SK-N-SH (cell line): Measurements from ENCODE around the gene IQGAP1. TPM values are rescaled to one million over a fixed set of nuclear protein-coding genes. Genes with fewer than 3 reads are reported as not detected.
A peak's percentile ranks its signal among the peaks of the same experiment; 100 is the strongest.

Experiments
- CTCF ChIA-PET: fragments of 300-600, 350-600 bp; formaldehyde crosslinking; extraction: SDS; loops from one replicate; lab custom pipeline; 2021; lab: Yijun Ruan, JAX
- POLR2A ChIA-PET: fragments of 350-600 bp; sonication (Branson Sonifier 250); formaldehyde crosslinking; extraction: SDS; loops from one replicate; lab custom pipeline; 2020; ENCODE audit warnings: antibody characterized with exemption, inconsistent platforms; lab: Yijun Ruan, JAX
- DNase-seq: peaks from one replicate; pipeline ENCODE4 v3.0.0; 2012
- H2AFZ ChIP-seq: fragments of 200-600 bp; sonication (generic); 2 replicates; pipeline ENCODE4 v1.8.1; 2016; ENCODE audit warnings: antibody characterized with exemption, mild to moderate bottlenecking, low read depth
- H3F3A ChIP-seq: fragments of 200-600 bp; sonication (generic); replicated peaks from 2 replicates; pipeline ENCODE3; 2016; ENCODE audit warnings: antibody characterized with exemption, mild to moderate bottlenecking; ENCODE audit not compliant: insufficient read depth
- H3K27ac ChIP-seq, 2 experiments: fragments of 200-500 bp in 1 of 2; fragments of 200-600 bp in 1 of 2; sonication (Bioruptor generic) in 1 of 2; sonication (generic), shearing (Covaris generic) in 1 of 2; 2 replicates each; pipeline versions ENCODE4 v1.5.1 to v1.6.1; 2014 to 2016; ENCODE audit warnings: low read depth in 2 of 2, inconsistent platforms in 1 of 2, low read length in 1 of 2, mild to moderate bottlenecking in 1 of 2, mixed read lengths in 1 of 2
- H3K27me3 ChIP-seq: fragments of 200-600 bp; sonication (generic), shearing (Covaris generic); 2 replicates; pipeline ENCODE4 v1.6.1; 2016; ENCODE audit warnings: mixed run types; ENCODE audit not compliant: insufficient read depth
- H3K36me3 ChIP-seq, 2 experiments: fragments of 200-500 bp in 1 of 2; fragments of 200-600 bp in 1 of 2; sonication (Bioruptor generic) in 1 of 2; sonication (generic) in 1 of 2; replicated peaks in 1 of 2; 2 replicates each; pipeline versions ENCODE3 to v1.5.1; 2014 to 2016; ENCODE audit warnings: low read length in 1 of 2, mild to moderate bottlenecking in 1 of 2; ENCODE audit not compliant: insufficient read depth in 2 of 2, control insufficient read depth in 1 of 2
- H3K4me1 ChIP-seq, 2 experiments: fragments of 200-500 bp in 1 of 2; fragments of 200-600 bp in 1 of 2; sonication (Bioruptor generic) in 1 of 2; sonication (generic), shearing (Covaris generic) in 1 of 2; 2 replicates each; pipeline versions ENCODE4 v1.5.1 to v1.6.1; 2014 to 2016; ENCODE audit warnings: low read depth in 1 of 2, low read length in 1 of 2, mixed run types in 1 of 2; ENCODE audit not compliant: insufficient read depth in 2 of 2, control insufficient read depth in 1 of 2
- H3K4me2 ChIP-seq: fragments of 200-600 bp; sonication (generic), shearing (Covaris generic); 2 replicates; pipeline ENCODE4 v1.6.1; 2017; ENCODE audit warnings: mixed run types
- H3K4me3 ChIP-seq, 2 experiments: fragments of 200-500 bp in 1 of 2; fragments of 200-600 bp in 1 of 2; sonication (Bioruptor generic) in 1 of 2; sonication (generic), shearing (Covaris generic) in 1 of 2; 2 replicates each; pipeline versions ENCODE4 v1.5.1 to v1.8.1; 2014 to 2016; ENCODE audit warnings: low read depth in 2 of 2, inconsistent platforms in 1 of 2, low read length in 1 of 2, mild to moderate bottlenecking in 1 of 2, mixed read lengths in 1 of 2, moderate library complexity in 1 of 2
- H3K79me2 ChIP-seq: fragments of 200-600 bp; sonication (generic); 2 replicates; pipeline ENCODE4 v1.8.1; 2017; ENCODE audit warnings: mild to moderate bottlenecking; ENCODE audit not compliant: insufficient read depth
- H3K9ac ChIP-seq: fragments of 200-600 bp; sonication (generic); 2 replicates; pipeline ENCODE4 v1.6.1; 2017; ENCODE audit warnings: mixed run types
- H3K9me2 ChIP-seq: fragments of 200-600 bp; sonication (generic); 2 replicates; pipeline ENCODE4 v1.6.1; 2017; ENCODE audit warnings: mixed run types
- H3K9me3 ChIP-seq: fragments of 200-600 bp; sonication (generic); 2 replicates; pipeline ENCODE4 v1.6.1; 2017; ENCODE audit warnings: mixed run types, mild to moderate bottlenecking, moderate library complexity
- H4K20me1 ChIP-seq: fragments of 200-600 bp; sonication (generic); 2 replicates; pipeline ENCODE4 v1.6.1; 2017; ENCODE audit warnings: mild to moderate bottlenecking, mixed run types; ENCODE audit not compliant: insufficient read depth
- EZH2phosphoT487 ChIP-seq: fragments of 200-600 bp; sonication (generic); IDR thresholded peaks from 2 replicates; pipeline ENCODE4 v1.6.1; 2017; ENCODE audit warnings: low read depth, mixed run types, mild to moderate bottlenecking, antibody characterized with exemption, moderate library complexity, borderline replicate concordance
- FOSL2 ChIP-seq: IDR thresholded peaks from 2 replicates; pipeline ENCODE4 v1.4.0; 2012; ENCODE audit warnings: low read depth, mild to moderate bottlenecking, moderate library complexity, borderline replicate concordance
- FOXM1 ChIP-seq: IDR thresholded peaks from 2 replicates; pipeline ENCODE4 v1.4.0; 2012; ENCODE audit warnings: low read depth, mild to moderate bottlenecking
- IRF3 ChIP-seq: fragments of 150-350 bp; IDR thresholded peaks from 2 replicates; pipeline ENCODE4 v1.6.1; 2016; ENCODE audit warnings: mild to moderate bottlenecking, low read depth, low read length
- NFIC ChIP-seq: IDR thresholded peaks from 2 replicates; pipeline ENCODE4 v1.4.0; 2012; ENCODE audit warnings: borderline replicate concordance
- NRF1 ChIP-seq: IDR thresholded peaks from 2 replicates; pipeline ENCODE4 v1.6.1; 2012; ENCODE audit warnings: low read depth, mild to moderate bottlenecking, low read length
- REST ChIP-seq: IDR thresholded peaks from 2 replicates; pipeline ENCODE4 v1.6.1; 2012; ENCODE audit warnings: mild to moderate bottlenecking, low read depth, low read length, moderate library complexity
- SIN3A ChIP-seq: IDR thresholded peaks from 2 replicates; pipeline ENCODE4 v1.6.1; 2012; ENCODE audit warnings: low read depth, mild to moderate bottlenecking, low read length, moderate library complexity, borderline replicate concordance
- YY1 ChIP-seq: IDR thresholded peaks from 2 replicates; pipeline ENCODE4 v1.4.0; 2012; ENCODE audit warnings: low read depth, mild to moderate bottlenecking
- WGBS: methylation state at CpG from one replicate; pipeline ENCODE4 v1.1.6; 2017; ENCODE audit warnings: low lambda C conversion rate; 5-methylcytosine and 5-hydroxymethylcytosine counted together
- polyA plus RNA-seq, 3 experiments: library from polyadenylated mRNA; depleted of rRNA; stranded (reverse); fragments of >200 nt; gene quantifications; 2 replicates each; pipeline ENCODE4 v1.2.3, GENCODE V29; 2012
- TF ChIP-seq, protein P1 (sequence below): IDR thresholded peaks from 2 replicates; pipeline ENCODE4 v1.4.0; 2012; ENCODE audit warnings: low read depth, borderline replicate concordance
- TF ChIP-seq, protein P2 (sequence below): IDR thresholded peaks from 2 replicates; pipeline ENCODE4 v1.4.0; 2012; ENCODE audit warnings: low read depth, borderline replicate concordance
- TF ChIP-seq, protein P3 (sequence below): IDR thresholded peaks from 2 replicates; pipeline ENCODE4 v1.4.0; 2012; ENCODE audit warnings: low read depth

The IQGAP1 gene
- polyA plus RNA-seq, 1 of the 3 experiments (the other 2 are of a cell fraction), result 56.5 TPM

GRCh38 chr15:90520365-90520764 lies 132.3 kb downstream of the IQGAP1 start:
- Histone ChIP-seq H4K20me1 (no peaks in the 10 kb centered on the region), H3K9ac (peak overlapping the region; percentile 45; the same call in 1 of the 2 replicates), H3K27ac (peak overlapping the region in 1 of 2 experiments; percentile 92; a peak in 2 of 4 replicates), H3K27me3 (no peaks in the 10 kb centered on the region), H3K9me3 (no peaks in the 10 kb centered on the region), H3K4me1 (peaks cover 0 to 9% of the 10 kb centered on the region in 2 experiments; a peak in 1 of 4 replicates), H3K4me2 (no peak overlapping the region), H3K79me2 (no peaks in the 10 kb centered on the region), H3F3A (peaks cover 26% of the 10 kb centered on the region), H3K36me3 (no peaks in the 10 kb centered on the region), H2AFZ (peak overlapping the region; percentile 71), H3K4me3 (no peak overlapping the region), H3K9me2 (no peaks in the 10 kb centered on the region)
- whole genome bisulfite sequencing, result 96% methylated on average over 5 of the region's 5 CpGs
- DNase-seq, result no peak
- TF ChIP-seq IRF3 (no peak), FOXM1 (no peak), NRF1 (no peak), SIN3A (no peak)
- TF ChIP-seq, protein P1, sequence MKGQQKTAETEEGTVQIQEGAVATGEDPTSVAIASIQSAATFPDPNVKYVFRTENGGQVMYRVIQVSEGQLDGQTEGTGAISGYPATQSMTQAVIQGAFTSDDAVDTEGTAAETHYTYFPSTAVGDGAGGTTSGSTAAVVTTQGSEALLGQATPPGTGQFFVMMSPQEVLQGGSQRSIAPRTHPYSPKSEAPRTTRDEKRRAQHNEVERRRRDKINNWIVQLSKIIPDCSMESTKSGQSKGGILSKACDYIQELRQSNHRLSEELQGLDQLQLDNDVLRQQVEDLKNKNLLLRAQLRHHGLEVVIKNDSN, result no peak
- POLR2A ChIA-PET, result no interaction called here
- CTCF ChIA-PET, result interaction anchor here (0.9 to 1.8 kb wide), 4 partner anchors 39 to 366 kb away, joined by 3 to 5 read pairs (median 4); no protein-coding TSS in a partner anchor

DNA sequence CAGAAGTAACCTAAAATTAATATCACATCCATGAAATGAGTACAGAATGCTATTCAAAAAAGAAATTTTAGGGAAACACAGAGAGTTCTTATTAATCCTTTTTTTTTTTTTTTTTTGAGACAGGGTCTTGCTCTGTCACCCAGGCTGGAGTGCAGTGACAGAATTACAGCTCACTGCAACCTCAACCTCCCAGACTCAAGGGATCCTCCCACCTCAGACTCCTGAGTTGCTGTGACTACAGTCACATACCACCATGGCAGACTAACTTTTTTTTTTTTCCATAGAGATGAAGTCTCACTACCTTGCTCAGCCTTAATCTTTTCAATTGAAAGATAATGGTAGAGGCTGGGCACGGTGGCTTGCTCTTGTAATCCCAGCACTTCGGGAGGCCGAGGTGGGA lies 135.3 kb downstream of the IQGAP1 start:
- ChIA-PET CTCF (no interaction called here), POLR2A (no interaction called here)
- Histone ChIP-seq H2AFZ (no peak overlapping the region), H3K4me3 (no peak overlapping the region), H3K27ac (no peak overlapping the region), H3F3A (peaks cover 29% of the 10 kb centered on the region), H3K79me2 (no peaks in the 10 kb centered on the region), H3K9me2 (no peaks in the 10 kb centered on the region), H3K4me1 (peaks cover 0 to 9% of the 10 kb centered on the region in 2 experiments; a peak in 1 of 4 replicates), H4K20me1 (no peaks in the 10 kb centered on the region), H3K9ac (no peak overlapping the region), H3K9me3 (no peaks in the 10 kb centered on the region), H3K27me3 (no peaks in the 10 kb centered on the region), H3K36me3 (no peaks in the 10 kb centered on the region), H3K4me2 (no peak overlapping the region)
- 94% methylated on average over 3 of the region's 3 CpGs for WGBS
- DNase-seq, result no peak
- TF ChIP-seq, protein P2, sequence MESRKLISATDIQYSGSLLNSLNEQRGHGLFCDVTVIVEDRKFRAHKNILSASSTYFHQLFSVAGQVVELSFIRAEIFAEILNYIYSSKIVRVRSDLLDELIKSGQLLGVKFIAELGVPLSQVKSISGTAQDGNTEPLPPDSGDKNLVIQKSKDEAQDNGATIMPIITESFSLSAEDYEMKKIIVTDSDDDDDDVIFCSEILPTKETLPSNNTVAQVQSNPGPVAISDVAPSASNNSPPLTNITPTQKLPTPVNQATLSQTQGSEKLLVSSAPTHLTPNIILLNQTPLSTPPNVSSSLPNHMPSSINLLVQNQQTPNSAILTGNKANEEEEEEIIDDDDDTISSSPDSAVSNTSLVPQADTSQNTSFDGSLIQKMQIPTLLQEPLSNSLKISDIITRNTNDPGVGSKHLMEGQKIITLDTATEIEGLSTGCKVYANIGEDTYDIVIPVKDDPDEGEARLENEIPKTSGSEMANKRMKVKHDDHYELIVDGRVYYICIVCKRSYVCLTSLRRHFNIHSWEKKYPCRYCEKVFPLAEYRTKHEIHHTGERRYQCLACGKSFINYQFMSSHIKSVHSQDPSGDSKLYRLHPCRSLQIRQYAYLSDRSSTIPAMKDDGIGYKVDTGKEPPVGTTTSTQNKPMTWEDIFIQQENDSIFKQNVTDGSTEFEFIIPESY, result no peak
- TF ChIP-seq NFIC (no peak), FOSL2 (no peak), EZH2phosphoT487 (no peak), REST (no peak), IRF3 (no peak), YY1 (no peak)
- TF ChIP-seq, protein P3, sequence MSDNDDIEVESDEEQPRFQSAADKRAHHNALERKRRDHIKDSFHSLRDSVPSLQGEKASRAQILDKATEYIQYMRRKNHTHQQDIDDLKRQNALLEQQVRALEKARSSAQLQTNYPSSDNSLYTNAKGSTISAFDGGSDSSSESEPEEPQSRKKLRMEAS, result no peak
- TF ChIP-seq, protein P1, result no peak
